Hepatocyte (in vitro differentiated cells): Measurements from ENCODE around the gene ATP6V0B.

Experiments used
- CTCF ChIP-seq: fragments of 200-600 bp; sonication (generic); IDR thresholded peaks from 2 replicates; pipeline ENCODE4 v1.5.1; 2016; ENCODE audit warnings: antibody characterized with exemption, mild to moderate bottlenecking; ENCODE audit not compliant: poor library complexity
- EZH2 ChIP-seq: fragments of 200-600 bp; sonication (generic); IDR thresholded peaks from 2 replicates; pipeline ENCODE4 v1.6.1; 2016; ENCODE audit warnings: antibody characterized with exemption, mild to moderate bottlenecking, borderline replicate concordance
- EZH2phosphoT487 ChIP-seq: fragments of 200-600 bp; sonication (generic); IDR thresholded peaks from one replicate; pipeline ENCODE4 v1.6.1; 2018; ENCODE audit warnings: antibody characterized with exemption, mild to moderate bottlenecking, low read depth, moderate library complexity; ENCODE audit not compliant: unreplicated experiment, severe bottlenecking

- TF ChIP-seq CTCF (no peak), EZH2 (no peak), EZH2phosphoT487 (no peak)
These were observed 3.9 kb downstream of the ATP6V0B start, which contains the start of gene B4GALT2 for GRCh38 chr1:43978551-43979260.
